ENCODE measurements around the gene KIF26A. TPM values are rescaled to one million over a fixed set of nuclear protein-coding genes. Genes with fewer than 3 reads are reported as not detected.

KIF26A gene
- total and polyA plus RNA-seq, 2 experiments from 2014 or later = 5.6 to 103 TPM

DNA sequence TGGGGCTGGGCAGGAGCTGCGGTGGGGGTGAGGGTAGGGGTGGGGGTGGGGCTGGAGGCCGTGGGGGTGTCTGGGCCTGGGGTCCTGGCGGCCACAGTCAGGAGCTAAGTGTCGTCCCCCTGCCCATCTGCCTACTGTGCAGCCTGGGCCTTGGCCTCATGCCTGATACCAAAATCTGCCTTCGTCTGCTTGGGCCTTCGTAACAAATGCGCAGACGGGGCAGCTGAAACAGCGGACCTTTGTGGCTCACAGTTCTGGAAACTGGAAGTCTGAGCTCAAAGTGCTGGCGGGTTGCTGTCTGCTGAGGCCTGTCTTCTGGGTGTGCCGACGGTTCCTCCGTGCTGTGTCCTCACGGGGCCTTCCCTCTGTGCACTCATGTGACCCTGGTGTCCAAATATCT lies 61.7 kb downstream of the KIF26A start:
- no peaks in the 10 kb centered on the region for H3K79me2 ChIP-seq (replicated peaks; ENCODE audit: insufficient read depth)
- no peaks in the 10 kb centered on the region for H3K4me1 ChIP-seq (ENCODE audit: insufficient read depth)
- no peak overlapping the region for H3K27ac Mint-ChIP-seq
- peaks cover 5% of the 10 kb centered on the region for H3K4me1 Mint-ChIP-seq
- H3K27me3 Mint-ChIP-seq (ENCODE audit: insufficient read depth, low read depth, poor library complexity) = peaks cover 1% of the 10 kb centered on the region
- H3K36me3 Mint-ChIP-seq (ENCODE audit: low read depth) = no peaks in the 10 kb centered on the region
- no peaks in the 10 kb centered on the region for H4K20me1 ChIP-seq (replicated peaks; ENCODE audit: insufficient read depth)
- no peaks in the 10 kb centered on the region for H3K9me3 Mint-ChIP-seq
- H3K4me2 ChIP-seq = no peak overlapping the region
- H3F3A ChIP-seq (replicated peaks; ENCODE audit: low read depth) = no peaks in the 10 kb centered on the region
- H3K4me3 ChIP-seq = no peak overlapping the region
- H3K36me3 ChIP-seq (ENCODE audit: insufficient read depth) = no peaks in the 10 kb centered on the region
- H3K27me3 ChIP-seq (ENCODE audit: insufficient read depth) = no peaks in the 10 kb centered on the region
- no peak for DNase-seq (ENCODE audit: low spot score)
- TF ChIP-seq ZNF462 (CRISPR knock-in tag; IDR thresholded peaks at IDR 0.05) (no peak), EZH2phosphoT487 (IDR thresholded peaks at IDR 0.05; ENCODE audit: unreplicated experiment) (no peak), POLR2AphosphoS5 (IDR thresholded peaks at IDR 0.05; ENCODE audit: low read depth) (no peak), CREB1 (CRISPR knock-in tag; IDR thresholded peaks at IDR 0.05; ENCODE audit: low read depth) (no peak), NANOG (IDR thresholded peaks at IDR 0.05; ENCODE audit: borderline replicate concordance) (no peak)
- TF ChIP-seq, protein P1, sequence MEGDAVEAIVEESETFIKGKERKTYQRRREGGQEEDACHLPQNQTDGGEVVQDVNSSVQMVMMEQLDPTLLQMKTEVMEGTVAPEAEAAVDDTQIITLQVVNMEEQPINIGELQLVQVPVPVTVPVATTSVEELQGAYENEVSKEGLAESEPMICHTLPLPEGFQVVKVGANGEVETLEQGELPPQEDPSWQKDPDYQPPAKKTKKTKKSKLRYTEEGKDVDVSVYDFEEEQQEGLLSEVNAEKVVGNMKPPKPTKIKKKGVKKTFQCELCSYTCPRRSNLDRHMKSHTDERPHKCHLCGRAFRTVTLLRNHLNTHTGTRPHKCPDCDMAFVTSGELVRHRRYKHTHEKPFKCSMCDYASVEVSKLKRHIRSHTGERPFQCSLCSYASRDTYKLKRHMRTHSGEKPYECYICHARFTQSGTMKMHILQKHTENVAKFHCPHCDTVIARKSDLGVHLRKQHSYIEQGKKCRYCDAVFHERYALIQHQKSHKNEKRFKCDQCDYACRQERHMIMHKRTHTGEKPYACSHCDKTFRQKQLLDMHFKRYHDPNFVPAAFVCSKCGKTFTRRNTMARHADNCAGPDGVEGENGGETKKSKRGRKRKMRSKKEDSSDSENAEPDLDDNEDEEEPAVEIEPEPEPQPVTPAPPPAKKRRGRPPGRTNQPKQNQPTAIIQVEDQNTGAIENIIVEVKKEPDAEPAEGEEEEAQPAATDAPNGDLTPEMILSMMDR (conservative IDR thresholded peaks at IDR 0.05; ENCODE audit: low read depth in 2 of 2) = no peak
- TF ChIP-seq, protein P2, sequence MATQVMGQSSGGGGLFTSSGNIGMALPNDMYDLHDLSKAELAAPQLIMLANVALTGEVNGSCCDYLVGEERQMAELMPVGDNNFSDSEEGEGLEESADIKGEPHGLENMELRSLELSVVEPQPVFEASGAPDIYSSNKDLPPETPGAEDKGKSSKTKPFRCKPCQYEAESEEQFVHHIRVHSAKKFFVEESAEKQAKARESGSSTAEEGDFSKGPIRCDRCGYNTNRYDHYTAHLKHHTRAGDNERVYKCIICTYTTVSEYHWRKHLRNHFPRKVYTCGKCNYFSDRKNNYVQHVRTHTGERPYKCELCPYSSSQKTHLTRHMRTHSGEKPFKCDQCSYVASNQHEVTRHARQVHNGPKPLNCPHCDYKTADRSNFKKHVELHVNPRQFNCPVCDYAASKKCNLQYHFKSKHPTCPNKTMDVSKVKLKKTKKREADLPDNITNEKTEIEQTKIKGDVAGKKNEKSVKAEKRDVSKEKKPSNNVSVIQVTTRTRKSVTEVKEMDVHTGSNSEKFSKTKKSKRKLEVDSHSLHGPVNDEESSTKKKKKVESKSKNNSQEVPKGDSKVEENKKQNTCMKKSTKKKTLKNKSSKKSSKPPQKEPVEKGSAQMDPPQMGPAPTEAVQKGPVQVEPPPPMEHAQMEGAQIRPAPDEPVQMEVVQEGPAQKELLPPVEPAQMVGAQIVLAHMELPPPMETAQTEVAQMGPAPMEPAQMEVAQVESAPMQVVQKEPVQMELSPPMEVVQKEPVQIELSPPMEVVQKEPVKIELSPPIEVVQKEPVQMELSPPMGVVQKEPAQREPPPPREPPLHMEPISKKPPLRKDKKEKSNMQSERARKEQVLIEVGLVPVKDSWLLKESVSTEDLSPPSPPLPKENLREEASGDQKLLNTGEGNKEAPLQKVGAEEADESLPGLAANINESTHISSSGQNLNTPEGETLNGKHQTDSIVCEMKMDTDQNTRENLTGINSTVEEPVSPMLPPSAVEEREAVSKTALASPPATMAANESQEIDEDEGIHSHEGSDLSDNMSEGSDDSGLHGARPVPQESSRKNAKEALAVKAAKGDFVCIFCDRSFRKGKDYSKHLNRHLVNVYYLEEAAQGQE (IDR thresholded peaks at IDR 0.05; ENCODE audit: unreplicated experiment) = no peak
- H2AFZ ChIP-seq = no peak overlapping the region
- H3K27ac ChIP-seq (ENCODE audit: low read depth) = no peak overlapping the region
- no peak overlapping the region for H3K4me3 Mint-ChIP-seq
- no peaks in the 10 kb centered on the region; the same call in 1 of the 2 replicates for H3K9me2 ChIP-seq (ENCODE audit: insufficient read depth)
- ATAC-seq = no peak
